Superior temporal gyrus (tissue), 1 donor: Measurements from ENCODE around the gene CWC15.
"Not testable (repeated sequence)": the region's sequence is repeated elsewhere in the genome, so short reads cannot be mapped to it uniquely, and the experiment has no call there.

Source experiments
- DNase-seq: peaks from one replicate; pipeline ENCODE4 v3.0.0-alpha.2; 2016; ENCODE audit errors: extremely low spot score

The CWC15 gene

GRCh38 chr11:94973099-94973968 is at the start of gene CWC15, which contains the start of gene KDM4D:
Gene CWC15 (minus strand): TSS chr11:94973556. CDS start chr11:94972185, 1,371 bp downstream.
Gene KDM4D (plus strand): TSS chr11:94973709. CDS start chr11:94997373, 23,664 bp downstream.
- DNase-seq, result peak; percentile 99

- DNase-seq, result not testable (repeated sequence)
These were observed 48.1 kb upstream of the CWC15 start for GRCh38 chr11:95021468-95021867.

GRCh38 chr11:95016139-95016538 is 42.8 kb upstream of the CWC15 start:
- DNase-seq, result no peak

GRCh38 chr11:95014184-95014821 is 40.9 kb upstream of the CWC15 start:
- no peak for DNase-seq

GRCh38 chr11:95011376-95011775 is 38.0 kb upstream of the CWC15 start:
- no peak for DNase-seq

GRCh38 chr11:95005642-95006041 is 32.3 kb upstream of the CWC15 start:
- DNase-seq, result no peak

- DNase-seq, result no peak
These were observed 30.4 kb upstream of the CWC15 start for GRCh38 chr11:95003716-95004115.

GRCh38 chr11:94998285-94998684 is 24.9 kb upstream of the CWC15 start:
- DNase-seq, result no peak

GRCh38 chr11:94997437-94997836 is 24.1 kb upstream of the CWC15 start:
- DNase-seq, result no peak

GRCh38 chr11:94993400-94993943 is 20.1 kb upstream of the CWC15 start:
- DNase-seq, result no peak

GRCh38 chr11:94988748-94989147 is 15.4 kb upstream of the CWC15 start:
- DNase-seq, result no peak

- DNase-seq, result no peak
These were observed 14.0 kb upstream of the CWC15 start for GRCh38 chr11:94987378-94987777.

- no peak for DNase-seq
These were observed 2.2 kb upstream of the CWC15 start for GRCh38 chr11:94975599-94975998.

GRCh38 chr11:94974178-94974577 is 822 bp upstream of the CWC15 start:
- no peak for DNase-seq

GRCh38 chr11:94972700-94973098 is 657 bp downstream of the CWC15 start:
- DNase-seq, result no peak

GRCh38 chr11:94968334-94968958 is 4.9 kb downstream of the CWC15 start:
- peak; percentile 35 for DNase-seq

- DNase-seq, result no peak
These were observed 8.4 kb downstream of the CWC15 start for GRCh38 chr11:94964934-94965333.

GRCh38 chr11:94961255-94961654 is 12.1 kb downstream of the CWC15 start:
- no peak for DNase-seq

GRCh38 chr11:94960488-94960887 is 12.9 kb downstream of the CWC15 start:
- no peak for DNase-seq

- DNase-seq, result no peak
These were observed 14.2 kb downstream of the CWC15 start for GRCh38 chr11:94959179-94959578.

- DNase-seq, result no peak
These were observed 15.1 kb downstream of the CWC15 start for GRCh38 chr11:94958121-94958696.

GRCh38 chr11:94956963-94957362 is 16.4 kb downstream of the CWC15 start:
- no peak for DNase-seq
